T-helper 17 cell (primary cell): ENCODE data around the gene TSEN2. TPM values are rescaled to one million over a fixed set of nuclear protein-coding genes. Genes with fewer than 3 reads are reported as not detected.

Source experiments
- total RNA-seq, 4 donors: library from RNA in 2 of 4; stranded (reverse) in 2 of 4; gene quantifications; one replicate each; pipeline ENCODE4 v1.2.3 and lab custom pipeline; 2022 to 2026

The TSEN2 gene
- total RNA-seq, 2 donors from 2014 or later = 9.1 to 12.5 TPM

Other genes with a start within 250 kb of the TSEN2 start
- gene PPARG, start 195.4 kb upstream of the TSEN2 start, total RNA-seq = 1 to 10 TPM; 1.1 to 1.2 TPM
- not detected for gene MKRN2OS, start 61.0 kb downstream of the TSEN2 start, total RNA-seq
- gene MKRN2, start 72.6 kb downstream of the TSEN2 start, total RNA-seq = 10 to 100 TPM; 21.9 to 23.9 TPM
- gene RAF1, start 179.6 kb downstream of the TSEN2 start, total RNA-seq = 100 to 1,000 TPM; 115 to 123 TPM